Measurements from ENCODE around the gene CDH4. TPM values are rescaled to one million over a fixed set of nuclear protein-coding genes. Genes with fewer than 3 reads are reported as not detected.
A peak's percentile ranks its signal among the peaks of the same experiment; 100 is the strongest.
"Not testable (repeated sequence)": the region's sequence is repeated elsewhere in the genome, so short reads cannot be mapped to it uniquely, and the experiment has no call there.

CDH4 gene
- total RNA-seq, 1 donor from 2014 or later = 8.3 TPM

DNA sequence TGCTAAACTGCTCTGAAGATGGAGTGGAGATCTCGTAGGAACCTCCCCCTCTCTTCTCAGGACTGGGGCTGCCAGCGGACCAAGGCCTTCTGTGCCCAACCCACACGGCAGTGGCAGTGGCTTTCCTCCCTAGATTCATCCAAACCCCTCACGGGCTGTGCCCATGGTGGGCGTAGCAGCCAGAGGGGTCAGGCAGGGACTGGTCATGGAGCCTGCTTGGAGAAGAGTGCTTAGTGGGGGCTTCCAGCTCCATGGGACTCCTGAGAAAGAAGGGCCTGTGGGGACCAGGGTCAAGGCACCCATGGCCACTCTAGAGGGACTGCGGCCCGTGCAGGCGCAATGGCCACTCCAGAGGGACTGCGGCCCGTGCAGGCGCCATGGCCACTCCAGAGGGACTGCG, 727.0 kb downstream of the CDH4 start:
- Mint-ChIP-seq H3K4me3 (no peak overlapping the region), H3K9me3 (no peaks in the 10 kb centered on the region), H3K27ac (no peak overlapping the region), H3K36me3 (peaks cover 15% of the 10 kb centered on the region), H3K4me1 (ENCODE audit: unreplicated experiment) (peaks cover 9% of the 10 kb centered on the region), H3K27me3 (no peaks in the 10 kb centered on the region)
- DNase-seq (ENCODE audit: extremely low spot score, unreplicated experiment) = no peak
- TF ChIP-seq, protein P1, sequence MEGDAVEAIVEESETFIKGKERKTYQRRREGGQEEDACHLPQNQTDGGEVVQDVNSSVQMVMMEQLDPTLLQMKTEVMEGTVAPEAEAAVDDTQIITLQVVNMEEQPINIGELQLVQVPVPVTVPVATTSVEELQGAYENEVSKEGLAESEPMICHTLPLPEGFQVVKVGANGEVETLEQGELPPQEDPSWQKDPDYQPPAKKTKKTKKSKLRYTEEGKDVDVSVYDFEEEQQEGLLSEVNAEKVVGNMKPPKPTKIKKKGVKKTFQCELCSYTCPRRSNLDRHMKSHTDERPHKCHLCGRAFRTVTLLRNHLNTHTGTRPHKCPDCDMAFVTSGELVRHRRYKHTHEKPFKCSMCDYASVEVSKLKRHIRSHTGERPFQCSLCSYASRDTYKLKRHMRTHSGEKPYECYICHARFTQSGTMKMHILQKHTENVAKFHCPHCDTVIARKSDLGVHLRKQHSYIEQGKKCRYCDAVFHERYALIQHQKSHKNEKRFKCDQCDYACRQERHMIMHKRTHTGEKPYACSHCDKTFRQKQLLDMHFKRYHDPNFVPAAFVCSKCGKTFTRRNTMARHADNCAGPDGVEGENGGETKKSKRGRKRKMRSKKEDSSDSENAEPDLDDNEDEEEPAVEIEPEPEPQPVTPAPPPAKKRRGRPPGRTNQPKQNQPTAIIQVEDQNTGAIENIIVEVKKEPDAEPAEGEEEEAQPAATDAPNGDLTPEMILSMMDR (conservative IDR thresholded peaks at IDR 0.05) = no peak

DNA sequence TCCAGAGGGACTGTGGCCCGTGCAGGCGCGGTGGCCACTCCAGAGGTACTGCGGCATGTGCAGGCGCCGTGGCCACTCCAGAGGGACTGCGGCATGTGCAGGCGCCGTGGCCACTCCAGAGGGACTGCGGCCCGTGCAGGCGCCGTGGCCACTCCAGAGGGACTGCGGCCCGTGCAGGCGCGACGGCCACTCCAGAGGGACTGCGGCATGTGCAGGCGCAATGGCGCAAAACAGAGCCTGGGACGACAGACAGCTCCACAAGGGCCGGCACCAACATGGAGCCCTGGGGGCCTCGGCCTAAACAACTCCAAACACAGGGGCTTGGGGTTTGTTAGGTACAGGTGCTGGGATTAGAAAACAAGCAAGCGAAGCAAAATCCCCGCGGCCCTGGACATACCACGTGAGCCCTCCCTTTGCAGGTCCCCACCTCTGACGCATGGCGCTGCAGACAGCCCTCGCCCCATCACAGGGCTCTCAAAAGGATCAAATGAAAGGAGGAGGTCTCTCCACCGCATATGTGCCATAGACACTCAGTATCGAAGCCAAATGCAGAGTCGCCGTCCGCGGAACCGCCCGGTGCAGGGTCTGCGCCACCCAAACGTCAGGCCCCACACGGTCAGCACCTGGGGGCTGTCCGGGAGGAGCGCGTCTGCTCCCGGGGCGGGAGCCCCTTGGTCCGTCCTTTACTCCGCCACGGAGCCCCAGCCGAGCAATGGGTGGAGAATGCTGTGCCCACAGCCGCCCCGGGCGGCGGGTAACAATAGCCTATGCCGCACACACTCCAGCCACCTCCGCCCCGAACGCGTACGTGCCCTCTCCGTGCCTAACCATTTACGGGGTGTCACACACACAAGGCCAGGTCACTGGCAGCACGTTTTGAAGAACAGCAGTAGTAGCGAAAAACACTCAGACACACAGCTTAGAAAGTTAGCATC, 727.9 kb downstream of the CDH4 start:
- no peaks in the 10 kb centered on the region for H3K27me3 Mint-ChIP-seq
- H3K27ac Mint-ChIP-seq = no peak overlapping the region
- no peak for DNase-seq (ENCODE audit: extremely low spot score, unreplicated experiment)
- H3K9me3 Mint-ChIP-seq = no peaks in the 10 kb centered on the region
- H3K36me3 Mint-ChIP-seq = peaks cover 17% of the 10 kb centered on the region
- H3K4me1 Mint-ChIP-seq (ENCODE audit: unreplicated experiment) = peaks cover 9% of the 10 kb centered on the region
- TF ChIP-seq, protein P1 (conservative IDR thresholded peaks at IDR 0.05) = no peak
- no peak overlapping the region for H3K4me3 Mint-ChIP-seq

DNA sequence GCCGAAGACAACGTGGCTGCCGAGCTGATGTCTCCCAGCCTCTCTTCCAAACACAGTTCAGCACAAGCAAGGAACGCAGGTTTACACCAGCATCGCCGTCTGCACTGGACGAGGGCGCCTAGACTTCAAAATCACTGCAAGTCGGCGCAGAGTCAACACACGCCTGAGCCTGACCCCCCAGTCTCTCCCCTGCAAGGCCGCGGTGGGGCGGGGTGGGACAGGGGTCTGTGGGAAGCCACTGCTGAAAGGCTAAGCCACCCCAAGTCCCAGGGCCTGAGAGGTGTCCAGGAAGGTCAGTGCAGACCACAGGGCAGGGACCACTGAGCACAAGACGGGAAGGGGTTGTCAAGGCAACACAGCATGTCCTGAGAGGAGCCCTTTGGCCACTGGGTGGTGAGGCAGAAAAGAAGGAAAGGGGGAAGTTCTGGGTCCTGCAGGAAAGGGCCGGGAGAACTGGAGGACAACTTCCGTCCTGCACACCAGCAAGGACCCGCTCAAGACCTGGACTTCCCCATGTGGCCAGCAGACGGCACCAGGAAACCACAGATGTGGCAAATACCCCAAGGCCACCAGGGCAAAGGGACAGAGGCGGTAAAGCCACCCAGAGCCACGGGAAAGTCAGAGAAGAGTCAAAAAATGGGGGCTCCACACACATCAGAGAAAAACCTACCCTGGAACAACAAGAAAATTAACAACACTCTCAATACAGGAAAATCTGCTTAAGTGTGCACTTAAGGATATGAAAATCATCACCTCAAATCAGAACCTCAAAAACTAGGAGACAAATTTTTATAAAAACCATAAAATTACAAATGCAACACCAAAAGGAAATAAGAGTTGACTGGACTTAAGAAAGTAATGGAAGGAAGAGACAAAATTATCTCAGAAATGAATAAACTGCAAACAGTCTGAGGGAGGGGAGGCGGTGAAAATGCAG, 728.9 kb downstream of the CDH4 start:
- no peaks in the 10 kb centered on the region for H3K27me3 Mint-ChIP-seq
- DNase-seq (ENCODE audit: extremely low spot score, unreplicated experiment) = no peak
- TF ChIP-seq, protein P1 (conservative IDR thresholded peaks at IDR 0.05) = peak; percentile 65
- no peak overlapping the region for H3K27ac Mint-ChIP-seq
- peaks cover 9% of the 10 kb centered on the region for H3K4me1 Mint-ChIP-seq (ENCODE audit: unreplicated experiment)
- peaks cover 17% of the 10 kb centered on the region for H3K36me3 Mint-ChIP-seq
- no peaks in the 10 kb centered on the region for H3K9me3 Mint-ChIP-seq
- no peak overlapping the region for H3K4me3 Mint-ChIP-seq

DNA sequence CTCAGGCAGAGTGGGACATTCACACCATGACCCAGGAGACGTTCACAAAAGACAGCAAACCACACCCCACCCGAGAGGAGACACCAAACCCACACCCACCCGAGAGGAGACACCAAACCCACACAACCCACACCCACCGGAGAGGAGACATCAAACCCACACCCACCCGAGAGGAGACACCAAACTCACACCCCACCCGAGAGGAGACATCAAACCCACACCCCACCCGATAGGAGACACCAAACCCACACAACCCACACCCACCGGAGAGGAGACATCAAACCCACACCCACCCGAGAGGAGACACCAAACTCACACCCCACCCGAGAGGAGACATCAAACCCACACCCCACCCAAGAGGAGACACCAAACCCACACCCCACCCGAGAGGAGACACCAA, 729.6 kb downstream of the CDH4 start:
- DNase-seq (ENCODE audit: extremely low spot score, unreplicated experiment); H3K27me3 Mint-ChIP-seq; H3K9me3 Mint-ChIP-seq; H3K27ac Mint-ChIP-seq; H3K4me3 Mint-ChIP-seq; H3K4me1 Mint-ChIP-seq (ENCODE audit: unreplicated experiment): not testable (repeated sequence)
- H3K36me3 Mint-ChIP-seq = peaks cover 21% of the 10 kb centered on the region

DNA sequence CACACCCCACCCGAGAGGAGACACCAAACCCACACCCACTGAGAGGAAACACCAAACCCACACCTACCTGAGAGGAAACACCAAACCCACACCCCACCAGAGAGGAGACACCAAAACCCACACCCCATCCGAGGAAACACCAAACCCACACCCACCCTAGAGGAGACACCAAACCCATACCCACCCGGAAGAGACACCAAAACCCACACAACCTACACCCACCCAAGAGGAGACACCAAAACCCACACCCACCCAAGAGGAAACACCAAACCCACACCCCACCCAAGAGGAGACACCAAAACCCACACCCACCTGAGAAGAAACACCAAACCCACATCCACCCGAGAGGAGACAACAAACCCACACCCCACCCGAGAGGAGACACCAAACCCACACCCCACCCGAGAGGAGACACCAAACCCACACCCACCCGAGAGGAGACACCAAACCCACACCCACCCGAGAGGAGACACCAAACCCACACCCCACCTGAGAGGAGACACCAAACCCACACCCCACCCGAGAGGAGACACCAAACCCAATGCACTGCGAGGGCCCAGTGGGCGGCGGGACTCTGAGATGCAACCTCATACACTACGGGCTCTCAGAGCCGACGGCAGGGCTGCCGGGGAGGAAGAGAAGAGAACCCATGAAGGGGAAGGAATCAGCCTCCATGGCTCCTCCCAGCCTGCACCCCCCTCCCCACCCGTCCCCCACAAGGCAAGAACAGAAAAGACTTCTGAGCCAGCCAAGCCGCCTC, 730.3 kb downstream of the CDH4 start:
- H3K27ac Mint-ChIP-seq = no peak overlapping the region
- H3K36me3 Mint-ChIP-seq = peaks cover 23% of the 10 kb centered on the region
- no peak for DNase-seq (ENCODE audit: extremely low spot score, unreplicated experiment)
- H3K4me1 Mint-ChIP-seq (ENCODE audit: unreplicated experiment) = peaks cover 9% of the 10 kb centered on the region
- no peak overlapping the region for H3K4me3 Mint-ChIP-seq
- H3K9me3 Mint-ChIP-seq = no peaks in the 10 kb centered on the region
- TF ChIP-seq, protein P1 (conservative IDR thresholded peaks at IDR 0.05) = no peak
- H3K27me3 Mint-ChIP-seq = no peaks in the 10 kb centered on the region
